ENCODE measurements around the gene ABHD17C.
"Not testable (repeated sequence)": the region's sequence is repeated elsewhere in the genome, so short reads cannot be mapped to it uniquely, and the experiment has no call there.

ABHD17C gene

DNA sequence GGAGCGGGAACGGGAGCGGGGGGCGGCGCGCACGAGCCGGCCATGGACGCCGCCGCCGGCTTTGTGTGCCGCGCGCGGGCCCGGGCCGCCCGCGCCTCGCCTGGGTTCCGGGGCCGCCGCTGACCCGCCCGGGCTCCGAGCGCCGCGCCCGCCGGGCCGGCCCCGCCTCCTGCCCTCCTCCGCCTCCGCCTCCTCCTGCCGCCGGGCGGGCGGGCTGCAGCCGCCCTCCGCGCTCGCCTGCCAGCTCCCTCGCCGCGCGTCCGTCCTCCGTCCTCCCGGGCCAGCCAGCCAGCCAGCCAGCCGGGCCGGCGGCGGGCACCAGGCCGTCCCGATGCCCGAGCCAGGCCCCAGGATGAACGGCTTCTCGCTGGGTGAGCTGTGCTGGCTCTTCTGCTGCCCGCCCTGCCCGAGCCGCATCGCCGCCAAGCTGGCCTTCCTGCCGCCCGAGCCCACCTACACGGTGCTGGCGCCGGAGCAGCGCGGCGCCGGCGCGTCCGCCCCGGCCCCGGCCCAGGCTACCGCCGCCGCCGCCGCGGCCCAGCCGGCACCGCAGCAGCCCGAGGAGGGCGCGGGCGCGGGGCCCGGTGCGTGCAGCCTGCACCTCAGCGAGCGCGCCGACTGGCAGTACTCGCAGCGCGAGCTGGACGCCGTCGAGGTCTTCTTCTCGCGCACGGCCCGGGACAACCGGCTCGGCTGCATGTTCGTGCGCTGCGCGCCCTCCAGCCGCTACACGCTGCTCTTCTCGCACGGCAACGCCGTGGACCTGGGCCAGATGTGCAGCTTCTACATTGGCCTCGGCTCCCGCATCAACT is at the start of gene ABHD17C:
ABHD17C (plus strand) TSS at position 212 of the 812 bp plus-strand sequence; CDS start at position 332, 120 bp downstream.
- peak; percentile 47 for DNase-seq (ENCODE audit: low spot score)

DNA sequence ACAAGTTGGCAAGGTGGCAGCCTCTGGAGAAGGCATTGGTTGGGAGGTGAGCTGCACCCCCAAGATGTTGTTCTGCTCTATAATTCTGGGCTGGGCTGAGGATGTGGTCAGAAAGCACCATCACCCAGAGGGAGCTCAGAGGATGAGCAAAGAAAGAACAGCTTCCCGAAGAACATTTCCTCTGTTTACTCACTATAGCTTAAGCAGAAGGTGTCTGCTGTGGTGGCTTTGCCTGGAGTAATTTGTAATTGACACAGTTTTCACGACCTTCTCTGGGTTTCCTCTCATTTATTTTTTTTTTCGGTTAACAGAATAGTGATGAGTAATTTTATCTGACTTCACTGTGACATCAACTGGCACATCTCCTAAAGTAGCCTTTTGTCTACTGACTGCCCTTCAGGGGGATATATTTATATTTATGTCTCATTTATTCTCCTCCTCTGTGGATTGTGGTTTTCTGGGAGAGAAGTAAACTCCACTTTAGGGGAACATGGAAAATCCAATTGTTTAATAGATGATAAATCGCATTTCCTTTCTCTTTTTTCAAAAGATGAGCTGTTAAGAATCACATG is 49.5 kb upstream of the ABHD17C start:
- DNase-seq (ENCODE audit: low spot score), result no peak

DNA sequence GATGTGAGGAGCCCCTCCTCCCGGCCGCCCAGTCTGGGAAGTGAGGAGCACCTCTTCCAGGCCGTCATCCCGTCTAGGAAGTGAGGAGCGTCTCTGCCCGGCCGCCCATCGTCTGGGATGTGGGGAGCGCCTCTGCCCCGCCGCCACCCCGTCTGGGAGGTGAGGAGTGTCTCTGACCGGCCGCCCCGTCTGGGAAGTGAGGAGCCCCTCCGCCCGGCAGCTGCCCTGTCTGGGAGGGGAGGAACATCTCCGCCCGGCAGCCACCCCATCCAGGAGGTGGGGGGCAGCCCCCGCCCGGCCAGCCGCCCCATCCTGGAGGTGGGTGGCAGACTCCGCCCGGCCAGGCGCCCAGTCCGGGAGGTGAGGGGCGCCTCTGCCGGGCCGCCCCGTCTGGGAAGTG is 47.7 kb upstream of the ABHD17C start:
- not testable (repeated sequence) for DNase-seq (ENCODE audit: low spot score)

DNA sequence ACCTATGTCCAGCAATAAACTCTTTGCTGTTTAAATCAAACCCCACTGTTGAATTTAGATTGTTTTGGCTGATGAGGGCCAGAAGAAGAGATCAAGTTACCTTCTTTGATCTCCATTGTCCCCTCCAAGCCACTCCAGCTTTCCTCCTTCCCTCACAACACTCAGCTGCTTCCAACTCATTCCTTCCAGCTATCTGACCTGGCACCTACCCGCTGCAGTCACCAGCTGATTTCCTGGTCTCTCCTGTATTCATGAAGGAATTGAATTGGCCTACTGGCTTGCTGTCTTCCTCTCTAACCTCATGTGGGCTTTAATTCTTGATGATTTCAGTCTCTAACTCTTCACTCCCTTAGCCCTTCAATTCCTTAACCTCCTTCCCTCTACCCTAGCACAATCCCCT is 40.8 kb upstream of the ABHD17C start:
- no peak for DNase-seq (ENCODE audit: low spot score)

DNA sequence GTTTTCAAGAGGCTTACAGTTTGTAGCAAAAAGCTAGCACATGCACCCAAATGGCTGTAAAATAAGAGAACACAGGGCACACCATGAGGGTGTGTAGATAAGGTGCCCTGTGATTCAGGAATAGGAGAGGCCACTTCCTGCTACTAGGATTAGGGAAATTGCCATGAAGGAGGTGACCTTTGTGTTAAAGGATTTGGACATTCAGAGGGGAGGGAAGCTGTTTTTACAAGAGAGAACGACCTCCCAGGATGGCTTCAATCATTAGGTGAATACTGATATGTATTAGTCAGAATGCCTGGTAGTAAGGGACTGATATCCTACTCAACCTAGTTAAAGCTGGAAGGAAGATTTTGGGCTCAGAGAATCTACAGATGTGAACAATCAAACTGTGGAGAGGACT is 35.7 kb upstream of the ABHD17C start:
- no peak for DNase-seq (ENCODE audit: low spot score)

DNA sequence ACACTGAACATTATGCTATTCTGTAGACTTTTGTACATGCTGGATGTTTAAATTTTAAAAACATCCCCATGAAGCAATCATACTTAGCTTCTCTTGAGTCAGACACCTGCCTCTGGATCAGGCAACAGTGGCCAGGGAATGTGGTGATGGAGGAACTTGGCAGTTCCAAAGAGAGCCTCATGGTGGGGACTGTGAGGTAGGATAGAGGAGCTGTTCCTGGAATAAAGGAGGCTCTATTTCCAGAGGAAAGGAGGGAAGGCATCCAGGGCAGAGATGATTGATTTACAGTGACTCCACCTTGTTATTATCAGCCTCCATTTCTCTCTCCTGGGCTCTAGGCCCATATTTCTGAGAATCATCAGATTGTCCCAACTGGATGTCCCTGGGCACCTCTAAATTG is 35.0 kb upstream of the ABHD17C start:
- no peak for DNase-seq (ENCODE audit: low spot score)

DNA sequence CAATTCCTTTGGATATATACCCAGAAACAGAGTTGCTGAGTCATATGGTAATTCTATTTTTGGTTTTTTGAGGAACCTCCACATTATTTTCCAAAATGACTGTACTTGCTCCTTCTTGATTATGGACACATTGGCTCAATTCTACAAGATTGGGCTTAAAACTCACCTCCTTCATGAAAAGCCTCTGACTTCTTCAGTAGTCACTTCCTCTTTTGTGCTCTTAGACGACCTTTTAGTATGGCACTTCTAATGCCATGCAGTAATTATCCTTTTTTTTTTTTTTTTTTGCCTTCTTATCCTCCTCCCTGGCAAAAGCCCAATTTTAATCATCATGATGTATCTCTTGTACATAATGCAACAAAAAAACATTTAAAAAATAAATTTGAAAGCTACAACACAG is 33.0 kb upstream of the ABHD17C start:
- peak; percentile 28 for DNase-seq (ENCODE audit: low spot score)

DNA sequence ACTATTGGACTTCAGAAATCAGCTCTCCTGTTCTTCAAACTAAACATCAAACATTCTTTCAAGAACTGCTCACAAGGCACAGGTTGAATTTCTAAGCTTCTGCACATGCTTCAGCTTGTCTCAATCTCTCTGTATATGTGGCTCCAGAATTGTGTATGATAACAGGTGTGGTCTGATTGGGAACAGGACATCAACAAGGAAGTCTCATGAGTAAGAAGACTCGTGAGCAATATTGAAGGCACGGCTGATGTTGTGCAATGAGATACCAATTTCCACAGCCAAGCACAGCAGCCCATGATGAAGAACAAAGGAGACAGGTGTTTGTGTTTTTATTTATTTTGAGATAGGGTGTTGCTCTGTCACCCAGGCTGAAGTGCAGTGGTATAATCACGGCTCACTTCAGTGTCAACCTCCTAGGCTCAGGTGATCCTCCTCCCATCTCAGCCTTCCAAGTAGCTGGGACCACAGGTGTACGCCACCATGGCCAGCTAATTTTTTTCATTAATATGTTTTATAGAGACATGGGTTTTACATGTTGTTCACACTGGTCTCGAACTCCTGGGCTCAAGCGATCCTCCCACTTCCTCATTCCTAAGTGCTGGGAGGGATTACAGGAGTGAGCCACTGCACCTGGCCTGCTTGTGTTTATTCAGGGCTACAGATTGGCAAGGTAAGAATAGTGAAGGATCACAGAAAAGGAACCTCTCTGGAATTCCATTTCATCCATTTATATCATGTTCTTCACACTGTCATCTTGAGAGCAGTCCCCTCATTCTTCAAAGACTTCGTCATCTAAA is 32.2 kb upstream of the ABHD17C start:
- DNase-seq (ENCODE audit: low spot score), result no peak

DNA sequence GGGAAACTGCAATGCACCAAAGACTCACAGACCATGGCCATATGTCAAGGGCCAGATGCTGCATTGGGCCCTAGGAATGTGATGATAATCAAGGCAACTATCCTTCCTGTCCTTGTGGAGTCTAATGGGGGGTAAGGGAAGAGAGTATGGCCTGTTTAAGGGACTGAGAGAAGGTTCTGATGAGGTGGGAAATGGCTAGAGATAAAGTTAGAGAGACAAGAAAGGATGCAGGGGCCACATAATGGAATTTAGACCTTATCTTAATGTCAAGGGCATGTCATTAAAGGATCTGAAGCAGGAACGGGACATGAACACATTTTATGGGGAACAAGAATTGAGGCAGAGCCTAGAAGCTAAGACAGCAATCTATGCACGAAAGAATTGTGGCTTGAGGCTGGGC is 30.0 kb upstream of the ABHD17C start:
- DNase-seq (ENCODE audit: low spot score), result no peak

DNA sequence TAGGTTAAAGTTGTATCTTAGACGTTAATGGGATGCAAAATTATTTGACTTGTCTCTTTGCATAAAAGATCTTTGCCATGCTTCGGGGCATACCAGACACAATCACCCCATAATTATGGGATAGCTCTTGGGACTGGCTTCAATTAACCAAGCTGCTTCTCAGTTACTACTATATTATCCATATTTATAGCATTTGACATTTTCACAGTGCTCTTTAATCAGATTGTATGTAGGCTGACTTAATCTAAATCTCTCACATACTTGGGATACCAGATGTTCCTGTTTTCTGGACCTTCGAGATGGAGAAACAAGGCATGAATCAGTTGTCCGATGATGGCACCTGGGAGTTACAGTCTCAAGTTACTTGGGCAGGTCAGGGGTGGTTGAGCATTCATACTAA is 27.2 kb upstream of the ABHD17C start:
- DNase-seq (ENCODE audit: low spot score), result no peak

DNA sequence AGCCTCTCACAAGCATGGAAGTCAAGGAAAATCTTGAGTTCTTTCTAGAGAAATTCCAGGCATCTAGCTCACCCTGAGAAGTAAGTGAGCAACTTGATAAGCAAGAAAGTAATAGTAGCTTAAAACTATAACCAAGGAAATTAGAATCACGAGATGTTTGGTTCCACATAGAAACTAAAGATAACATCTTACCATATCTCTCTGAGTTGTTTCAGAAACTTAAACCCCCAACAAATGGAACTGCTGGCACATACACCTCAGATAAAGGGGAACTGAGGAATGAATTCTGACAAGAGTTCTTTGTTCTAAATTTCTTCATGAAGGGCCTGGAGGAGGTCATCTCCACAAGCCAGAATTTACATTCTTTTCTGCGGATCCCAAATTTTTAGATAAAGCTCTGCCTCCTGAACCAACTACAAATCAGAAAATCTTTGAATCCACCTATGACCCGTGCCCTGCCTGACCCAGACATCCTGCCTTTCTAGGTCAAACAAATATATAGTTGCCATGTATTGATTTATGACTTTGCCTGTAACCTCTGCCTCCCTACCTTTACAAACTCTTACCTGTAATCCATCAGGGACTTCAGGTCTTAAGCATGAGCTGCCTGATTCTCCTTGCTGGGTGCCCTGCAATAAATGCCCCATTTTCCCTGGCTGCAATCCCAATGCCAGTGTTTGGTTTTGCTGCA is 26.4 kb upstream of the ABHD17C start:
- no peak for DNase-seq (ENCODE audit: low spot score)

DNA sequence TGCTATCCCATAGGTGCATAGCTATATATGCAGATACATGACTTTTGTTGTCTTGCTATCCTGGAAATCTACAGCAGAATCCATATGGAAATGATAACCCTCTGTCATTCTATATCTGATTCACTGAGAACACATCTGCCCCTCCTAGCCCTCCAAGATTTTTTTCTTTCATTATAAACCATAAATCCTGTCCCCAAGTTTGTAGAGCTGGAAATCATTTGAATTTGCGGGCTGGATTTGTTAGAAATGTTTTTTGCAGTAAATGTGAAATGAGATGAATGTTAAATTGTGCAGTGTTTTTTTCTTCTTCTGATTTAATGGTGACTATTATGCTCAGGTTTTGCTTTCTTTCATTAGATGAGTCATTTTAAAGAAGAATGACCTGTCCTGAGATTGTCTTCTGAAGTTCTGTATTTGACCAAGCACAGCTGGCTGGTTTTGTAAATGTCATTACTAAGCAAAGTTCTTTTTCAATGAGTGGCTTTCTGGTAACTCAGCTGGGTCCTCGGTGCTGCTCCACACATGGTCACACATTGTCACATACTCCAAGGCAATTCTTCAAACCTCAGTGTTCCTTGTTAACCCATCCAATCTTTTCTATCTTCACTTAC is 25.3 kb upstream of the ABHD17C start:
- no peak for DNase-seq (ENCODE audit: low spot score)

DNA sequence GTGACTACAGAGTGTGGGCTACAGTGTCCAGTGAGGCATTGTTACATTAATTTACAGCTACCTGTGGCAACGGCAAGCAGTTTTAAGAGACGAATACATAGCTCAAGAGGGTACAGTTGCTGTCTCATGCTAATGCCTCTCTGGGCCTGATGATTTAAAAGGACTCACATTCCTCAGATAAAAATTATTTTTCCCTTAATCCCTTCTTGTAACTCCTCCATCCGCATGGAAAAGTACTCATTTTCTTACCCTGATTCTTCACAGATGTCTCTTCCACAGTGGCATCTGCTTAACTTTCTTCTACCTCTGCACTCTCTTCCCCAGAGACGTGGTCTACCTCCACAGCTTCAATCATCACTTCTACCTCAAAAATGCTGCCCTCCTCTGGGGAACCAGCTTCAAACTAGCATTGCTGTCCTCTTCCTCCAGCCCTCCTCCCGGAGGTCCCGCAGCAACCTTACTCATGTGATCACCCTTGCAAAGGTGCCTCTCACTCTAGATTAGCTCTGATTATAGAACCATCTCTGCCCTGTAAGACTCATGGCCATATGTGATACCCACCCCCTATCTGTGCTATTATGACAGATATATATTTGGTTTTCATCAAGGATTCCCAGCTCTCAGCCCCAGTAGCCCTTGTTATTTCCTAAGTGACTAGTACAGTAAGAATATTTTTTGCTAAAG is 21.4 kb upstream of the ABHD17C start:
- DNase-seq (ENCODE audit: low spot score), result no peak

DNA sequence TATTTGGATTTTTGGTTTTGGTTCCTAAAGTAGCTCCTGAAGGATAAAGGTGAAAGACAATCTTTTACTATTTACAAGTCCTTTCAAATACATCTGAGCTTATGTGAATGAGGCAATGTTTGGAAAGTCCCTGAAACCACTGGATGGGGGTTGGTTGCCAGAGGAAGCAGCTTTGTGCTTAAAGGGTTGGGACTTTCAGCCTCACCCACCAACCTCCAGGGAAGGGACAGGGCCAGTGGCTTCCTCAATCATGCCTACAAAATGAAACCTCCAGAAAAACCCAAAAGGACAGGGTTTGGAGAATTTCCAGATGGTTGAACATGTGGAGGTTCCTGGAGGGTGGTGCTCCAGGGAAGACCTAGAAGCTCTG is 20.9 kb upstream of the ABHD17C start:
- no peak for DNase-seq (ENCODE audit: low spot score)

DNA sequence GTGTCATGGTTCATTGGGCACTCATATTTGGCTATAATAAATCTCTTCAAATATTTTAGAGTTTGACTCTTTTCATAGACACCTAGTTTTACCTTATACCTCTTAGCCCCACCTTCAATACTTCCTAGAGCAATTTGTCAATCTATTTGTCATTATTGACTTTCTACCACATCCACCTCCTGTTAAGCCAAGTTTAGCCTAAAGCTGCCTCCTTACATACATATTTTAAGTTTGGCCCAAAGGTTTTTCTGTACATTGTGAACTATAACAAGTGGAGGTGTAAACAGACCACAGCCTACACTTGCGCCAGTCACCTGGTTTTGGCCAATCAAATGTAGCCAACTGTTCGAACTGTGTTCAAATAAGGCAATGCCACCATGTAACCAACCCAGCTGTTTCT is 18.1 kb upstream of the ABHD17C start:
- no peak for DNase-seq (ENCODE audit: low spot score)

DNA sequence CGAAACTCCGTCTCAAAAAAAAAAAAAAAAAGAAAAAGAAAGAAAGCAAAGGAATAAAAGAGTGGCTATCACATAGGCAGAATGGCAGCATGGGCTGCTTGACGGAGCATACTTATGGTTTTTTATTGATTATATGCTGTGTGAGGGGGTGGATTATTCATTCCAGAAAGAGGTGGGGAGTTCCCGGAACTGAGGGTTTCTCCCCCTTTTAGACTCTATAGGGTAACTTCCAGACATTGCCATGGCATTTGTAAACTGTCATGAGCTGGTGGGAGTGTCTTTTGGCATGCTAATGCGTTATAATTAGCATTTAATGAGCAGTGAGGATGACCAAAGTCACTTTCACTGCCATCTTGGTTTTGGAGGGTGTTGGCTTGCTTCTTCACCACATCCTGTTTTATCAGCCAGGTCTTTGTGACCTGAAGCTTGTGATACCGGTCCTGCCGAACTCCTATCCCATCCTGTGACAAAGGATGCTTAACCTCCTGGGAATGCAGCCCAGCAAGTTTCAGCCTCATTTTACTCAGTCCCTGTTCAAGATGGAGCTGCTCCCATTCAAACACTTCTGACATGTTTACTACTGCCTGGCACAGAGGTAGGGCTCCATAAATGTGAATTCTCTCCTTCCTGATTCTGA is 15.8 kb upstream of the ABHD17C start:
- no peak for DNase-seq (ENCODE audit: low spot score)

DNA sequence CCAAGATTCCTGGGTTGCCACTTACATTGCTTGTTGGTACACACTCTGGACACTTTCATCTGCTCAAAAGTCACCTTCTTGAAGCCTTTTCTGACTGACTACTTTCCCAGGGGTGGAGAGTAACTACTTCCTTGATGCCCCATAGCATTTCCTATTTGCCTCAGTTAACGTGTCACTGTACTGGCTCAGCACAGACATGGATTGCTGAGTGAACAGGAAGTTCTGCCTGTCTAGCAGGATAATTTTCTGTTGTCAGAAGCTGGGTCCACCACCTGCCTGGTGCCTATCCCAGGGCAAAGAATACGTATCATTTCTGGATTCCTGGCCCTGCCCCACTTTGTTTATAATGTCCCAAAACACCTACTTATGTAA is 15.3 kb upstream of the ABHD17C start:
- DNase-seq (ENCODE audit: low spot score), result no peak

DNA sequence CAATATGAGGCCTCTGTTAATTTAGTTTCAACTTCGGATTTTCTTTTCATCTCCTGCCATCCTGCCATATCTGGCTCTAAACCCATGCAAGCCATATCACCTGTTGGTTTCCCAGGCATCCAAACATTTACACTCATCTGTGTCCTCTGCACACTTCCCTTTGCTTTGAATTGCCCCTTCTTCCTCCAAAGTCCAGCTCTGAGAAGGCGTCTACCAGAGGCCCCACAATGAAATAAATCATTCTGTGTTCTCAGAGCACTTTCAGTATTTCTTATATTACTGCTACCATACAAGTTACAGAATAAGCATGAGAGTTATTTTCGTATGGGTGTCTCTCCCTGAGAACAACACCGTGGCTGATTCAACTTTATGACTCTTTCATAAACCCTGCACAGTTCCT is 12.9 kb upstream of the ABHD17C start:
- no peak for DNase-seq (ENCODE audit: low spot score)

DNA sequence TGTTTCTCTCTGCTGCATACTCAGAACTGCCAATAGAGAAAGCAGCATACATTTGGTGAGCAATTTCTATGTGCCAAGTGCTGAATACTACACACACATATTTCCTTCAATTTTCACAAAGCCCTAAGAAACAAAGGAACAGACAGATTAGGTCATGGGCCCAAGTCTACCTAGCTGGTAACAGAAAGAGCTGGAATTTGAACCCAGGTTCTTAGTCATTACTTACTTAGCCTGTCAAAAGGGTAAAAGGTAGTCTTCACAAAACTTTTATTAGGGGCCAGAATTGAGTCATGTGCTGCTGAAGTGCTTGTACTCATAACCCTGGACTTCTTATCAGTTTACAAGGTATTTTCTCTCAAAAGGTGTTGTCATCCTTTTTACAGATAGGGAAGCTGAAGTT is 10.4 kb upstream of the ABHD17C start:
- DNase-seq (ENCODE audit: low spot score), result no peak

DNA sequence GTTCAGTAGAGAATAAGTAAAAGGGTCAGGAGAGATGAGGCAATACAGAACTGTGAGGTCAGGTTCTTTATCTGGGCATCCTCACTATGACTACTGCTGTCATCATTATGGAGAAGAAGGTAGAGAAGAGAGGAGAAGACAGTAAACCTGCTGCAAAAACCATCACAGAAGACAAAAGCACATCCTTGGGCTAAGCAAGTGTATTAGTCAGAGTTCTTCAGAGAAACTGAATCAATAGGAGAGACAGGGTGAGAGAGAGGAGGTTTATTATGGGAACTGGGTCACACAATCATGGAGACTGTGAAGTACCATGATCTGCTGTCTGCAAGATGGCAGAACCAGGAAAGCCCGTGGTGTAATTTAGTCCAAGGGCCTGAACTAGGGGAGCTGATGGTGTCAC is 9.5 kb upstream of the ABHD17C start:
- DNase-seq (ENCODE audit: low spot score), result no peak

DNA sequence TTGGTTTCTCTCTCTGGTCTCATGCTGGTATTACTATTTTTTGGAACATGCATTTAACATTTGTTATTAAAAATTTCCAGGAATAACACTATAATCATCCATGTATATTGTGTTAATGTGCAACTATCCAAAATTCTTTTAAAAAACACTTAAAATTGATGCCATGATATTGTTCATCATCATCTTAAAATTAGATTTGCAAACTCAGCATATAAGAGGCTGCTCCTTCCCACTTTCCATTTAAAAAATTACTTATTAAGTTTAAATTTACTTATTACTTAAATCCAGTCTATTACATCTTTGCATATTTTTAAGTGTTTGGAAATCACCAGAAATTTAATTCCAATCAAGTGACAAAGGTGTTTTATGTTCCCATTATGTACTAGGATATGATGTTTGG is 5.8 kb upstream of the ABHD17C start:
- no peak for DNase-seq (ENCODE audit: low spot score)

Data from NAMALWA (cell line).